ENCODE data around the gene PRR14. TPM values are rescaled to one million over a fixed set of nuclear protein-coding genes. Genes with fewer than 3 reads are reported as not detected.

Gene PRR14
- total RNA-seq, 4 donors from 2014 or later = 45.5 to 107 (median 65.0) TPM

DNA sequence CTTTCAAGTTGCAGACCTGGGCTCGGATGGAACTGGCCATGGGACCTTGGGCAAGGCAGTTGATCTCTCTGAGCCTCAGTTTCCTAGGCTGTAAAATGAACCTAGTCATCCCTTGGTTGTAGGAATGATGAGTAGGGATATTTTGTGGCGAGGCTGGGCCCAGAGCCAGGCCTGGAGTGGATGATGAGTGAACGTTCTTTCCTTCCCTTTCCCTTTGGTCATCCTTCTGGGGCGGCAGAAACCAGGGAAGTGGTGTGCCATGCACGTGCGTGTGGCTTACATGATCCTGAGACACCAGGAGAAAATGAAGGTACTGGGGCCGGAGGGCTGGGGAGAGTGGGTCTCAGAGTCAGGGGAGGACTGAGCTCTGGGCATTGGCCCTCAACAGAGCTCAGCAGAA lies 15.9 kb downstream of the PRR14 start:
- H3K27me3 ChIP-seq = no peaks in the 10 kb centered on the region
- H3K36me3 ChIP-seq = peaks cover 0 to 93% (median 0%) of the 10 kb centered on the region in 3 donors
- DNase-seq = no peak
- H3K4me1 ChIP-seq = peaks cover 0 to 24% (median 4%) of the 10 kb centered on the region in 4 donors
- H3K4me3 ChIP-seq = no peak overlapping the region
- no peaks in the 10 kb centered on the region for H3K9me3 ChIP-seq
- TF ChIP-seq, protein P1, sequence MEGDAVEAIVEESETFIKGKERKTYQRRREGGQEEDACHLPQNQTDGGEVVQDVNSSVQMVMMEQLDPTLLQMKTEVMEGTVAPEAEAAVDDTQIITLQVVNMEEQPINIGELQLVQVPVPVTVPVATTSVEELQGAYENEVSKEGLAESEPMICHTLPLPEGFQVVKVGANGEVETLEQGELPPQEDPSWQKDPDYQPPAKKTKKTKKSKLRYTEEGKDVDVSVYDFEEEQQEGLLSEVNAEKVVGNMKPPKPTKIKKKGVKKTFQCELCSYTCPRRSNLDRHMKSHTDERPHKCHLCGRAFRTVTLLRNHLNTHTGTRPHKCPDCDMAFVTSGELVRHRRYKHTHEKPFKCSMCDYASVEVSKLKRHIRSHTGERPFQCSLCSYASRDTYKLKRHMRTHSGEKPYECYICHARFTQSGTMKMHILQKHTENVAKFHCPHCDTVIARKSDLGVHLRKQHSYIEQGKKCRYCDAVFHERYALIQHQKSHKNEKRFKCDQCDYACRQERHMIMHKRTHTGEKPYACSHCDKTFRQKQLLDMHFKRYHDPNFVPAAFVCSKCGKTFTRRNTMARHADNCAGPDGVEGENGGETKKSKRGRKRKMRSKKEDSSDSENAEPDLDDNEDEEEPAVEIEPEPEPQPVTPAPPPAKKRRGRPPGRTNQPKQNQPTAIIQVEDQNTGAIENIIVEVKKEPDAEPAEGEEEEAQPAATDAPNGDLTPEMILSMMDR (IDR thresholded peaks at IDR 0.05) = no peak
- no peak for TF ChIP-seq POLR2A (IDR thresholded peaks at IDR 0.05)
- no peak overlapping the region for H3K27ac ChIP-seq

DNA sequence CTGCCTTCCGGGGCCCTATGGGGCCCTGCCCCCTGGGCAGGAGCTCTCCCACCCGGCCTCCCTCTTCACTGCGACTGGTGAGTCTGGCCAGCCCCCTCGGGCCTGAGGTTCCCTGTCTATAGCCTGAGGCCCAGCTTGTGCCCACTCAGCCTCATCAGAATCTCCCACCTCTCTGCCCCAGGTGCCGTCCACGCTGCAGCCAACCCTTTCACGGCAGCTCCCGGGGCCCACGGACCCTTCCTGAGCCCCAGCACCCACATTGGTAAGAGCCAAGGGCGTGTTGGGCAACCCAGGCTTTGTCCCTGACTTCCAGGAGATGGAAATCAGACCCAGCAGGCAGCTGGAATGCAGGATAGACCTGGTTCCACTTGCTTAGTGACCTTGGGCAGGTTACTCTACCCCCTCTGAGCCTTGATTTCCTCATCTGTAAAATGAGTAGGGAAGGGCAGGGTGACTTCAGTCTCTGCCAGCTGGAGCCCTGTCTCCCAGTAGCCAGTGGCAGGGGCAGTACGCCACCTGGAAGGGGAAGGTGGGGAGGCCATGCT lies 16.7 kb downstream of the PRR14 start:
- peaks cover 0 to 17% (median 3%) of the 10 kb centered on the region in 4 donors for H3K4me1 ChIP-seq
- no peak for TF ChIP-seq POLR2A (IDR thresholded peaks at IDR 0.05)
- TF ChIP-seq, protein P1 (IDR thresholded peaks at IDR 0.05) = no peak
- peaks cover 0 to 86% (median 0%) of the 10 kb centered on the region in 3 donors for H3K36me3 ChIP-seq
- H3K9me3 ChIP-seq = no peaks in the 10 kb centered on the region
- DNase-seq = no peak
- H3K27ac ChIP-seq = no peak overlapping the region
- H3K27me3 ChIP-seq = no peaks in the 10 kb centered on the region
- no peak overlapping the region for H3K4me3 ChIP-seq

DNA sequence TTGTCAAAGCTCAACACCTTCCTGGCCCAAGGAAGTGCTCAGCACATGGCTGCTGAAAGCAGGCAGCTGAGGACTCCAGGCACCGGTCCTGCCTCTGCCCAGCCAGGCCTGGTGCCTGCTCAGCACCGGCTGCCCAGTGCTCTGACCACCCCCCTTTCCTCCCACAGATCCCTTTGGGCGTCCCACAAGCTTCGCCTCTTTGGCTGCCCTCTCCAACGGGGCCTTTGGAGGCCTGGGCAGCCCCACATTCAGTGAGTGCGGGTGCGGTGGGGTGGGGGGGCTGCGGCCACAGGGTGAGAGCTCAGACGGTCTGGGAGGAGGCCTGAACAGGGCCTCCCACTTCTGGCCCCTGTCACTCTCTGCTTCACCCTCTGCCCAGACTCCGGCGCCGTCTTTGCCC lies 17.6 kb downstream of the PRR14 start:
- Histone ChIP-seq H3K4me1 (peaks cover 0 to 7% (median 0%) of the 10 kb centered on the region in 4 donors), H3K9me3 (no peaks in the 10 kb centered on the region), H3K27me3 (no peaks in the 10 kb centered on the region), H3K4me3 (no peak overlapping the region), H3K36me3 (peaks cover 0 to 76% (median 0%) of the 10 kb centered on the region in 3 donors), H3K27ac (no peak overlapping the region)
- no peak for DNase-seq
- no peak for TF ChIP-seq POLR2A (IDR thresholded peaks at IDR 0.05)
- TF ChIP-seq, protein P1 (IDR thresholded peaks at IDR 0.05) = no peak

DNA sequence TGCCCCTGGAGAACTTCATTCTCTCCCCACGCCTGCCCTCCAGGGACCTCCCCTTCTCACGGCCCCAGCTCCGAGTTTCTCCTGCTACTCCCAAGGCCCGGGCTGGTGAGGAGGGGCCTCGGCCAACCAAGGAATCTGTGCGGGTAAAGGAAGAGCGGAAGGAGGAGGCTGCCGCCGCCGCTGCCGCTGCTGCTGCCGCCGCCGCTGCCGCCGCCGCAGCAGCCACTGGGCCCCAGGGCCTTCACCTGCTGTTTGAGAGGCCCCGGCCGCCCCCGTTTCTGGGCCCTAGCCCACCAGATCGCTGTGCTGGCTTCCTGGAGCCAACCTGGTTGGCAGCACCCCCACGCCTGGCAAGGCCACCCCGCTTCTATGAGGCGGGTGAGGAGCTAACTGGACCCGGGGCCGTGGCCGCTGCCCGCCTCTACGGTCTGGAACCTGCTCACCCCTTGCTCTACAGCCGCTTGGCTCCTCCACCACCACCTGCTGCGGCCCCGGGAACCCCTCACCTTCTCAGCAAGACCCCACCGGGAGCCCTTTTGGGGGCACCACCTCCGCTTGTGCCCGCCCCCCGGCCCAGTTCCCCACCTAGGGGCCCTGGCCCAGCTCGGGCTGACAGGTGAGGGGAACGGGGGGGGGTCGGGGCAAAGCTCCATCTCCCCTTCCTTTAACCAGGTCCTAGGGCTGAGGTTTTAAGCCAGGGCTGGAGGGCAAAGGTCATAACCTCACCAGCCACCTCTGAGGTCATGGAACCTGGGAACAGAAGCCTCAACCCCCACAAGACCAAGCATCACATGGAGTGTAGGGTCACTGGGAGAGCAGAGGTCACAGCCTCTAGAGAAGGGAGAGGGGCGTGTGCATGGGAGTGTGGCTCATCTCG lies 18.5 kb downstream of the PRR14 start:
- no peaks in the 10 kb centered on the region for H3K9me3 ChIP-seq

DNA sequence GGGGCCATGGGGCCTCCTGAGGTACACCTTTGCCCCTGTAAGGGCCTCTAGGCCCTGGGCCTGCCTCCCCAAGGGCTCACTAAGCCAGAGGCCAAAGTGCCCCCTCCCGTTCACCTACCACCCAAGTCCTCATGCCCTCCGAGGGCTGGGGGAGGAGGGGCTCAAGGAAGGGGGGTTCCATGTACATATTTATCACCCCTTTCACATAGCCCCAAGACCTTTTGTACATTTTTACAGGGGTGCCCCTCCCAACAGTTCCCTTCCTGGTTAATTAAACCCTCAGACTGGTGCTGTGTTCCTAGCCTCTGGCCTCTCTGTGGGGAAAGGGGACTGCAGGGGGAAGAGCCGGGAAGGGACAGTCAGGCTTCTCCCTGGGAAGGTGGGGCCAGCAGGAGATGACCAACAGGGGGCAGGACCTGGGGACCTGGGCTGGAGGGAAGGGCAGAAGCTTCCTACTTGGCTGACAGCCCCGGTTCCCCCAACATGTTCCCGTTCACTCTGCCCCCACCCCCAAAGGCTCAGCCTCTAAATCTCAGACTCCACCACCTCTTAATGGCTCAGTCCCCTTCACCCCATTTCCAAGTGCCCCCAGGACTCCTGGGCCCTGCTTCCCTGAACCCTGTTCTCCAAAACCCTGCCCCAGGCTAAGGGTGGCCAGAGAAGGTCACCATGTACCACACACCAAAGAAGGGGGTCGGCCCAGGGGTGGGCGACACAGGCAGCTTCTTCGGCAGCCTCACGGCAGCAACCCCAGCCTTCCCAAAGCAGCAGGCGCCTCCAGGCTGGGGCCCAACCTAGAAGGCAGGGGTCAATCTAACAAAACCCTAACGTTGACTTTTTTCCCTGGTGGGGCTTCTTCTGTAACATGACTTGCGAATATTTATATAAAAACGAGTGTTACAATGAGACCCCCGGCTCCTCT lies 19.4 kb downstream of the PRR14 start:
- DNase-seq = no peak
- no peak overlapping the region for H3K4me3 ChIP-seq
- no peaks in the 10 kb centered on the region for H3K27me3 ChIP-seq
- H3K36me3 ChIP-seq = peaks cover 0 to 58% (median 0%) of the 10 kb centered on the region in 3 donors
- H3K4me1 ChIP-seq = no peaks in the 10 kb centered on the region
- no peak overlapping the region for H3K27ac ChIP-seq
- TF ChIP-seq, protein P1 (IDR thresholded peaks at IDR 0.05) = no peak
- no peak for TF ChIP-seq POLR2A (IDR thresholded peaks at IDR 0.05)
- H3K9me3 ChIP-seq = no peaks in the 10 kb centered on the region

More for the DNA sequence above, 18.5 kb downstream of the PRR14 start:
- H3K27me3 ChIP-seq = no peaks in the 10 kb centered on the region
- no peak overlapping the region for H3K27ac ChIP-seq
- H3K36me3 ChIP-seq = peaks cover 0 to 67% (median 0%) of the 10 kb centered on the region in 3 donors
- TF ChIP-seq, protein P1 (IDR thresholded peaks at IDR 0.05) = no peak
- TF ChIP-seq POLR2A (IDR thresholded peaks at IDR 0.05) = no peak
- H3K4me3 ChIP-seq = no peak overlapping the region
- DNase-seq = no peak
- H3K4me1 ChIP-seq = no peaks in the 10 kb centered on the region

All from Peyer's patch (tissue), 4 donors.